ENCODE data around the gene CRTAP.

DNA sequence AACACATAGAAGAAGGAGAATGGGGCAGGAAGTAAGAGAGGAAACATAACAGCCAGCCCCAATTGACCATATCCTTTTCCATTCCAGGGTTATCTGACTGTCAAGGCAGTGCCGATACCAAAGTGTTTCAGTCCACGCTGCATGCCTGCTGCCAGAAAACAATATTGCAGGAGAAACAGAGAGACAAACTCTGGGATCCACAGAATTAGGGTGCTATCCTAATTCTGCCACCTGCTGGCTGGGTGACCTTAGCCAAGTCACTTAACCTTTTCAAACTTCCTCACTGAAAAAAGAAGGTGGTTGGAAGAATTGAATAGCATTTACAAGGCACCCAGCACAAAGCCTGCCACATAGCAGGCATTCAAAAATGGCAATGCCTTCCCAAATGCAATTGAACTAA is 48.9 kb upstream of the CRTAP start:
- no peak for TF ChIP-seq CTCF (IDR thresholded peaks at IDR 0.05)
- no peak for TF ChIP-seq ZFX (IDR thresholded peaks at IDR 0.05; ENCODE audit: borderline replicate concordance)

All from 22Rv1 (cell line).